IMR-90 (cell line): Measurements from ENCODE around the gene FBN1. TPM values are rescaled to one million over a fixed set of nuclear protein-coding genes. Genes with fewer than 3 reads are reported as not detected.

ENCODE experiments used
- ATAC-seq: fragments of 200-7000 bp; cut with Tn5 transposase; 2 replicates; pipeline ENCODE4 v1.9.1; 2020; ENCODE audit warnings: low read depth, mild to moderate bottlenecking, moderate library complexity
- BruUV-seq: library from RNA; stranded (reverse); fragments of 400-500 nt; replicated peaks from 2 replicates; lab custom pipeline; 2021; lab: Mats Ljungman, UMichigan
- CTCF ChIA-PET: fragments of 300-600 bp; formaldehyde crosslinking; extraction: SDS; loops from one replicate; lab custom pipeline; 2021; ENCODE audit warnings: antibody characterized with exemption; lab: Yijun Ruan, JAX
- POLR2A ChIA-PET: fragments of 300-600 bp; sonication (Branson Sonifier 250); formaldehyde crosslinking; loops from one replicate; lab custom pipeline; 2022; ENCODE audit warnings: antibody characterized with exemption; ENCODE audit not compliant: unreplicated experiment; lab: Charles Lee
- DNase-seq: peaks from one replicate; pipeline ENCODE4 v3.0.0; 2013
- H2AFZ ChIP-seq: replicated peaks from 2 replicates; pipeline ENCODE3; 2013; ENCODE audit warnings: low read length, mild to moderate bottlenecking; ENCODE audit not compliant: poor library complexity
- H2AK5ac ChIP-seq: 2 replicates; pipeline ENCODE4 v1.6.1; 2013; ENCODE audit warnings: low read depth, low read length, inconsistent platforms
- H2AK9ac ChIP-seq: replicated peaks from 2 replicates; pipeline ENCODE3; 2013; ENCODE audit warnings: mild to moderate bottlenecking, low read depth, low read length, moderate library complexity; ENCODE audit not compliant: poor library complexity
- H2BK120ac ChIP-seq: 2 replicates; pipeline ENCODE4 v1.6.1; 2013; ENCODE audit warnings: low read depth, low read length, inconsistent platforms
- H2BK15ac ChIP-seq: 3 replicates; pipeline ENCODE4 v1.6.1; 2013; ENCODE audit warnings: low read depth, low read length, inconsistent platforms
- H2BK20ac ChIP-seq: 2 replicates; pipeline ENCODE4 v1.6.1; 2013; ENCODE audit warnings: low read depth, mild to moderate bottlenecking, inconsistent platforms, low read length, moderate library complexity
- H2BK5ac ChIP-seq: 2 replicates; pipeline ENCODE4 v1.6.1; 2013; ENCODE audit warnings: mild to moderate bottlenecking, low read depth, low read length, inconsistent platforms; ENCODE audit not compliant: poor library complexity, severe bottlenecking
- H3K14ac ChIP-seq: replicated peaks from 2 replicates; pipeline ENCODE4 v1.6.1; 2013; ENCODE audit warnings: low read depth, low read length, inconsistent platforms
- H3K18ac ChIP-seq: 2 replicates; pipeline ENCODE4 v1.6.1; 2013; ENCODE audit warnings: low read depth, low read length, control low read depth
- H3K23ac ChIP-seq: 2 replicates; pipeline ENCODE4 v1.6.1; 2013; ENCODE audit warnings: low read depth, low read length, inconsistent platforms
- H3K27ac ChIP-seq: 2 replicates; pipeline ENCODE4 v1.5.1; 2013; ENCODE audit warnings: mild to moderate bottlenecking, control low read depth, low read length; ENCODE audit not compliant: insufficient read depth
- H3K27me3 ChIP-seq: 2 replicates; pipeline ENCODE4 v1.6.1; 2013; ENCODE audit warnings: low read length; ENCODE audit not compliant: control insufficient read depth, insufficient read depth
- H3K36me3 ChIP-seq: 2 replicates; pipeline ENCODE4 v1.6.1; 2013; ENCODE audit warnings: low read length, mixed read lengths; ENCODE audit not compliant: control insufficient read depth, insufficient read depth
- H3K4ac ChIP-seq: 2 replicates; pipeline ENCODE4 v1.6.1; 2013; ENCODE audit warnings: low read depth, low read length, inconsistent platforms
- H3K4me1 ChIP-seq: 2 replicates; pipeline ENCODE4 v1.6.1; 2013; ENCODE audit warnings: low read length, mixed read lengths; ENCODE audit not compliant: control insufficient read depth, insufficient read depth
- H3K4me2 ChIP-seq: 2 replicates; pipeline ENCODE4 v1.6.1; 2013; ENCODE audit warnings: low read depth, mild to moderate bottlenecking, control low read depth, low read length, moderate library complexity
- H3K4me3 ChIP-seq: 2 replicates; pipeline ENCODE4 v1.5.1; 2013; ENCODE audit warnings: low read depth, mild to moderate bottlenecking, control low read depth, low read length, moderate library complexity; ENCODE audit not compliant: insufficient read depth
- H3K56ac ChIP-seq: 2 replicates; pipeline ENCODE4 v1.6.1; 2013; ENCODE audit warnings: low read length, inconsistent platforms; ENCODE audit not compliant: insufficient read depth; ENCODE audit errors: extremely low read depth
- H3K79me1 ChIP-seq, 2 experiments: 2 replicates each; pipeline ENCODE4 v1.6.1; 2013; ENCODE audit warnings: low read length in 2 of 2, inconsistent platforms in 1 of 2, low read depth in 1 of 2
- H3K9ac ChIP-seq: 2 replicates; pipeline ENCODE4 v1.6.1; 2013; ENCODE audit warnings: low read depth, low read length, control low read depth
- H3K9me1 ChIP-seq: 2 replicates; pipeline ENCODE4 v1.6.1; 2013; ENCODE audit warnings: low read length, inconsistent platforms; ENCODE audit not compliant: insufficient read depth
- H3K9me3 ChIP-seq: 2 replicates; pipeline ENCODE4 v1.6.1; 2013; ENCODE audit warnings: low read length; ENCODE audit not compliant: control insufficient read depth, insufficient read depth
- H4K20me1 ChIP-seq: 2 replicates; pipeline ENCODE4 v1.6.1; 2013; ENCODE audit warnings: low read length, inconsistent platforms; ENCODE audit not compliant: insufficient read depth
- H4K5ac ChIP-seq: 2 replicates; pipeline ENCODE4 v1.6.1; 2013; ENCODE audit warnings: mild to moderate bottlenecking, low read depth, low read length, control low read depth
- H4K8ac ChIP-seq, 2 experiments: 2 replicates each; pipeline ENCODE4 v1.6.1; 2013; ENCODE audit warnings: low read depth in 2 of 2, low read length in 2 of 2, control low read depth in 1 of 2, inconsistent platforms in 1 of 2
- H4K91ac ChIP-seq: 2 replicates; pipeline ENCODE4 v1.6.1; 2013; ENCODE audit warnings: low read depth, low read length, inconsistent platforms; ENCODE audit not compliant: insufficient read depth
- BHLHE40 ChIP-seq: fragments of 150-350 bp; IDR thresholded peaks from 2 replicates; pipeline ENCODE4 v1.6.1; 2016; ENCODE audit warnings: mild to moderate bottlenecking, low read depth, low read length
- CEBPB ChIP-seq: IDR thresholded peaks from 2 replicates; pipeline ENCODE4 v1.6.1; 2012; ENCODE audit warnings: low read depth, low read length, improper control_type of control experiment
- CHD1 ChIP-seq: IDR thresholded peaks from 2 replicates; pipeline ENCODE4 v1.6.1; 2012; ENCODE audit warnings: low read depth, low read length, improper control_type of control experiment
- CTCF ChIP-seq: conservative IDR thresholded peaks from 2 replicates; pipeline ENCODE4 v1.5.1; 2012; ENCODE audit warnings: mild to moderate bottlenecking, low read depth, low read length, improper control_type of control experiment
- ELK1 ChIP-seq: fragments of 150-350 bp; IDR thresholded peaks from 2 replicates; pipeline ENCODE4 v1.6.1; 2016; ENCODE audit warnings: low read depth, mild to moderate bottlenecking, low read length, moderate library complexity, borderline replicate concordance
- MAFK ChIP-seq: IDR thresholded peaks from 2 replicates; pipeline ENCODE4 v1.6.1; 2012; ENCODE audit warnings: low read depth, low read length, improper control_type of control experiment
- MAZ ChIP-seq: IDR thresholded peaks from 2 replicates; pipeline ENCODE4 v1.6.1; 2012; ENCODE audit warnings: low read depth, mild to moderate bottlenecking, low read length, improper control_type of control experiment, moderate library complexity, borderline replicate concordance
- MXI1 ChIP-seq: IDR thresholded peaks from 2 replicates; pipeline ENCODE4 v1.6.1; 2012; ENCODE audit warnings: low read depth, mild to moderate bottlenecking, low read length, moderate library complexity, borderline replicate concordance
- NFE2L2 ChIP-seq: fragments of 150-350 bp; IDR thresholded peaks from 2 replicates; pipeline ENCODE4 v1.6.1; 2016; ENCODE audit warnings: low read depth, mild to moderate bottlenecking, low read length
- RCOR1 ChIP-seq: IDR thresholded peaks from 2 replicates; pipeline ENCODE4 v1.6.1; 2012; ENCODE audit warnings: mild to moderate bottlenecking, low read length, improper control_type of control experiment; ENCODE audit not compliant: insufficient replicate concordance
- USF2 ChIP-seq: fragments of 150-350 bp; IDR thresholded peaks from 2 replicates; pipeline ENCODE4 v1.6.1; 2017; ENCODE audit warnings: mild to moderate bottlenecking, antibody characterized with exemption, low read length, low read depth
- WGBS, 2 experiments: methylation state at CpG; one replicate each; pipeline versions ENCODE4 v1.1.5 to v1.1.7; 2013; ENCODE audit warnings: missing lambda C conversion rate in 2 of 2; ENCODE audit not compliant: insufficient read length in 1 of 2; ENCODE audit errors: extremely low coverage in 2 of 2; 5-methylcytosine and 5-hydroxymethylcytosine counted together
- dilution Hi-C: fragments of 300-500 bp; cut with HindIII; formaldehyde crosslinking; loops from one replicate; pipeline ENCODE4 v1.14.3; 2018; ENCODE audit warnings: low sequenced_read_pairs; ENCODE audit not compliant: unreplicated experiment
- in situ Hi-C: fragments of 300-500 bp; cut with MboI; formaldehyde crosslinking; loops from 3 replicates; pipeline ENCODE4 v1.14.3; 2019; ENCODE audit warnings: low sequenced_read_pairs, inconsistent platforms, mixed read lengths
- intact Hi-C: fragments of 100-400 bp; cut with micrococcal nuclease; formaldehyde crosslinking; loops from 2 replicates; pipeline ENCODE4 v1.10.0; 2022
- polyA plus RNA-seq, 3 experiments: library from polyadenylated mRNA; depleted of rRNA; stranded (reverse); fragments of >200 nt; gene quantifications; 2 replicates each; pipeline ENCODE4 v1.2.3, GENCODE V29; 2012; ENCODE audit warnings: low replicate concordance in 1 of 3
- total RNA-seq: library from RNA; depleted of rRNA; stranded (reverse); fragments of >200 nt; gene quantifications from 2 replicates; pipeline ENCODE4 v1.2.3, GENCODE V29; 2012

The FBN1 gene
- total and polyA plus RNA-seq, 2 of the 4 experiments (the other 2 are of a cell fraction) = 134 to 283 TPM

GRCh38 chr15:48627260-48627940 is 18.1 kb downstream of the FBN1 start:
- Histone ChIP-seq H3K14ac (peak overlapping the region; percentile 10), H2BK120ac (peak overlapping the region; percentile 4; the same call in 1 of the 2 replicates), H3K23ac (peak overlapping the region; percentile 84), H3K9ac (peak overlapping the region; percentile 24; the same call in 1 of the 2 replicates), H3K9me3 (no peaks in the 10 kb centered on the region), H3K4me2 (peak overlapping the region; percentile 88), H2BK20ac (peak overlapping the region; percentile 13; the same call in 1 of the 2 replicates), H3K27me3 (no peaks in the 10 kb centered on the region), H3K56ac (no peak overlapping the region), H3K36me3 (peaks cover 19% of the 10 kb centered on the region), H4K91ac (peak overlapping the region; percentile 20; the same call in 1 of the 2 replicates), H3K79me1 (peaks cover 45 to 72% of the 10 kb centered on the region in 2 experiments), H2BK15ac (0 out of 3 replicates have a peak overlapping the region, but pooled peaks have one; percentile 0), H3K4me1 (peaks cover 16% of the 10 kb centered on the region), H3K4me3 (no peak overlapping the region; the same call in 1 of the 2 replicates), H2BK5ac (peak overlapping the region; percentile 46), H2AK5ac (peak overlapping the region; percentile 72; the same call in 1 of the 2 replicates), H3K18ac (peak overlapping the region; percentile 55; the same call in 1 of the 2 replicates), H4K5ac (no peak overlapping the region; the same call in 1 of the 2 replicates), H2AFZ (no peak overlapping the region), H4K20me1 (peaks cover 43% of the 10 kb centered on the region), H3K9me1 (peaks cover 31% of the 10 kb centered on the region), H2AK9ac (peak overlapping the region; percentile 2), H3K4ac (peak overlapping the region; percentile 58), H4K8ac (peak overlapping the region in 1 of 2 experiments; percentile 36; a peak in 1 of 4 replicates), H3K27ac (peak overlapping the region; percentile 34; the same call in 1 of the 2 replicates)
- intact Hi-C loops = no loop called here
- WGBS, 2 experiments = no CpG with 5 or more reads among the region's 7 CpGs
- ChIA-PET POLR2A (interaction anchor here (1.1 kb wide), 1 partner anchor 68 kb away, joined by 7 read pairs; no protein-coding TSS in a partner anchor), CTCF (interaction anchor here (1.3 kb wide), 1 partner anchor 65 kb away, joined by 4 read pairs; no protein-coding TSS in a partner anchor)
- DNase-seq = peak; percentile 68
- peak; percentile 81 for ATAC-seq
- TF ChIP-seq CEBPB (peak; percentile 58; the same call in 1 of the 2 replicates), RCOR1 (no peak), CTCF (no peak), NFE2L2 (no peak), MXI1 (0 out of 2 replicates have a peak, but pooled peaks have one; percentile 41), MAFK (peak; percentile 44; the same call in 1 of the 2 replicates), CHD1 (no peak), ELK1 (no peak), BHLHE40 (no peak), USF2 (no peak), MAZ (no peak)
- in situ Hi-C loops = no loop called here
- dilution Hi-C loops = no loop called here
- BruUV-seq = no TSS peak
